ENCODE measurements around the gene HBD. TPM values are rescaled to one million over a fixed set of nuclear protein-coding genes. Genes with fewer than 3 reads are reported as not detected.

HBD gene
- total and polyA plus RNA-seq, 7 donors, result 0.17 to 6.2 (median 1.6) TPM; not detected in 4

DNA sequence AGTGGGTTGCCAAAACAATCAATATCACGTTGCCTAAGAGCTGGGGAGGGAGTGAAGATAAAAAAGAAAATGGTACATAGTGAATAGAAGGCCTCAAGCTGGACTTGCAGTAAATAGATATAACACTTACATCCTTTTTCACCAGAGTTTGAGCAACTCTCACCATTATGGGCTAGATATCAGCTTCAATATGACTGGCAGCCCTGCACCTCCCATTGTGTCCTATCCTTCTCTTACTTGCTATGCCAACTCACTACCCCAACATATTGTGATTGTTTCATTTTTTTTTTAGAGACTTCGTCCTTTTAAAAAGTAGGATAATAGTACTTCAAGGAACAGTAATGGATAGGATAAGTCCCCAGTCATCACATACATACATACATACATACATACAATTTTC, 7.9 kb upstream of the HBD start:
- ATAC-seq, result no peak
- no peaks in the 10 kb centered on the region for H3K4me1 ChIP-seq
- TF ChIP-seq, protein P1, sequence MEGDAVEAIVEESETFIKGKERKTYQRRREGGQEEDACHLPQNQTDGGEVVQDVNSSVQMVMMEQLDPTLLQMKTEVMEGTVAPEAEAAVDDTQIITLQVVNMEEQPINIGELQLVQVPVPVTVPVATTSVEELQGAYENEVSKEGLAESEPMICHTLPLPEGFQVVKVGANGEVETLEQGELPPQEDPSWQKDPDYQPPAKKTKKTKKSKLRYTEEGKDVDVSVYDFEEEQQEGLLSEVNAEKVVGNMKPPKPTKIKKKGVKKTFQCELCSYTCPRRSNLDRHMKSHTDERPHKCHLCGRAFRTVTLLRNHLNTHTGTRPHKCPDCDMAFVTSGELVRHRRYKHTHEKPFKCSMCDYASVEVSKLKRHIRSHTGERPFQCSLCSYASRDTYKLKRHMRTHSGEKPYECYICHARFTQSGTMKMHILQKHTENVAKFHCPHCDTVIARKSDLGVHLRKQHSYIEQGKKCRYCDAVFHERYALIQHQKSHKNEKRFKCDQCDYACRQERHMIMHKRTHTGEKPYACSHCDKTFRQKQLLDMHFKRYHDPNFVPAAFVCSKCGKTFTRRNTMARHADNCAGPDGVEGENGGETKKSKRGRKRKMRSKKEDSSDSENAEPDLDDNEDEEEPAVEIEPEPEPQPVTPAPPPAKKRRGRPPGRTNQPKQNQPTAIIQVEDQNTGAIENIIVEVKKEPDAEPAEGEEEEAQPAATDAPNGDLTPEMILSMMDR (IDR thresholded peaks at IDR 0.05), result no peak

DNA sequence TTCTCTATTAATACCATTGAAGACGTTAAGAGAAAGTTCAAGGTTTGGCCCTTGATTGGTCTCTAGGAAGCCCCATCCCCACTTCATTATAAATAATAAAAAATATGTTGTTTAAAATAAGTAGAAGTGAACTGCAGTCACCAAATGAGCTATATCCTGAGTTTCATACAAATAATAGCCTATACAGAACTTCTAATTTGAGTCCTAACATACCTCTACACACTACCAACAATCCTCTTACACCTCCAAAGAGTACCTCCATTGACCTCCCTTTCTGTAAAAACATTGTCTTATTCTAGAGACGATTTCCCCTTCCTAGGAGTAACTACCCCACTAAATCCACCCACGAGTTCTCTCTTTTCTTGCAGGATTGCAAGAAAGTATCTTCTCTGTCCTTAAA, 7.2 kb upstream of the HBD start:
- Histone ChIP-seq H3K4me3 (no peak overlapping the region), H3K4me1 (no peaks in the 10 kb centered on the region), H3K27ac (no peak overlapping the region), H3K9me3 (no peaks in the 10 kb centered on the region), H3K36me3 (ENCODE audit: insufficient read depth in 1 of 2, low read depth in 1 of 2) (no peaks in the 10 kb centered on the region), H3K27me3 (ENCODE audit: insufficient read depth in 3 of 3, low read length in 2 of 3) (no peaks in the 10 kb centered on the region)
- TF ChIP-seq, protein P1 (IDR thresholded peaks at IDR 0.05), result no peak
- 57 to 63% (median 62%) methylated on average over 3 of the region's 3 CpGs for WGBS, 3 donors
- DNase-seq (no peak), ATAC-seq (no peak)
- intact Hi-C loops (cut with DNase I), result no loop called here

More for the DNA sequence above, 7.9 kb upstream of the HBD start:
- Histone ChIP-seq H3K4me3 (no peak overlapping the region), H3K27me3 (ENCODE audit: insufficient read depth in 3 of 3, low read length in 2 of 3) (no peaks in the 10 kb centered on the region), H3K27ac (no peak overlapping the region), H3K9me3 (no peaks in the 10 kb centered on the region), H3K36me3 (ENCODE audit: insufficient read depth in 1 of 2, low read depth in 1 of 2) (no peaks in the 10 kb centered on the region)
- no peak for DNase-seq
- WGBS, 3 donors, result 70 to 72% (median 72%) methylated on average over 2 of the region's 2 CpGs
- intact Hi-C loops (cut with DNase I), result no loop called here

DNA sequence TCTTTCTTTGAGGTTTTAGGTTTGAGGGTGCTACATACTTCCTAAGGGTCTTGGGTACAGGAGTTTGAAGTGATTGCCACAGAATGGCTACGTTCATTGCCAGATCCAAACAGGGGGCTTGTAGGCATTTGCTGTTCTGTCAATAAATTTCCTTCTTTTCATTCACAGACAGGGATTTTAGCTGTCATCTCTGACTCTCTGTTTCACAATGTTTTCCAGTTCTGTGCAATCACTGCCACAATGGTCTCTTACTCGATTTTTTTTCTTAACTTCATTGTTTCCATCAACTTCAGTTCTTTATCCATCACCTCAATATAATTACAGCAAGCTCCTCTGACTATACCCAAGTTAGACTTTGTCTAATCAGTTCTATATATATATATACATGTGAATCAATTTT, 6.2 kb upstream of the HBD start:
- intact Hi-C loops (cut with DNase I), result no loop called here
- WGBS, 3 donors, result 52 to 65% (median 56%) methylated on average over 2 of the region's 2 CpGs
- no peaks in the 10 kb centered on the region for H3K27me3 ChIP-seq (ENCODE audit: insufficient read depth in 3 of 3, low read length in 2 of 3)
- no peak overlapping the region for H3K27ac ChIP-seq
- H3K9me3 ChIP-seq, result no peaks in the 10 kb centered on the region
- H3K36me3 ChIP-seq (ENCODE audit: insufficient read depth in 1 of 2, low read depth in 1 of 2), result no peaks in the 10 kb centered on the region
- no peak overlapping the region for H3K4me3 ChIP-seq
- DNase-seq (no peak), ATAC-seq (no peak)
- TF ChIP-seq, protein P1 (IDR thresholded peaks at IDR 0.05), result no peak
- no peaks in the 10 kb centered on the region for H3K4me1 ChIP-seq

DNA sequence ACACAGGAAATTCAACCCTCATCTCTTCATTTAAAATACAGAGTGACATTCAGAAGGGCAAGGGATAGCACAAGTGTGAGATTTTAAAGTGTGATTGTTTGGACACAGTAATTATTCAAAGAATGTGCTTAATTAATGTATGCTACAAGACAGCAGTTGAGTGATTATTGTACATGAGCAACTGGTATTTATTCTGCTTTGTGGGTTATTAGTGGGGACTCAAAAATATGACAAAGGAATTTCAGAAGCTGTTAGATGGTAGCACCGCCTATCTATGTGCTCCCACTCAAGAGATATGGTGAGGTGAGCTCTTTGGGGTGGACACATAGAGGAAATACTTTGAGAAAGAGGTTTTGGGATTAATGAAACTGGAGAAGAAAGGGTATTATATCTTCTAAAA, 5.8 kb upstream of the HBD start:
- H3K27ac ChIP-seq, result no peak overlapping the region
- no peak for DNase-seq
- no peaks in the 10 kb centered on the region for H3K4me1 ChIP-seq
- no peaks in the 10 kb centered on the region for H3K27me3 ChIP-seq (ENCODE audit: insufficient read depth in 3 of 3, low read length in 2 of 3)
- H3K9me3 ChIP-seq, result no peaks in the 10 kb centered on the region
- TF ChIP-seq, protein P1 (IDR thresholded peaks at IDR 0.05), result no peak
- no peak overlapping the region for H3K4me3 ChIP-seq
- no peak for ATAC-seq
- no peaks in the 10 kb centered on the region for H3K36me3 ChIP-seq (ENCODE audit: insufficient read depth in 1 of 2, low read depth in 1 of 2)
- intact Hi-C loops (cut with DNase I), result no loop called here
- WGBS, 3 donors, result 79 to 96% (median 81%) methylated on average over 1 of the region's 1 CpG

DNA sequence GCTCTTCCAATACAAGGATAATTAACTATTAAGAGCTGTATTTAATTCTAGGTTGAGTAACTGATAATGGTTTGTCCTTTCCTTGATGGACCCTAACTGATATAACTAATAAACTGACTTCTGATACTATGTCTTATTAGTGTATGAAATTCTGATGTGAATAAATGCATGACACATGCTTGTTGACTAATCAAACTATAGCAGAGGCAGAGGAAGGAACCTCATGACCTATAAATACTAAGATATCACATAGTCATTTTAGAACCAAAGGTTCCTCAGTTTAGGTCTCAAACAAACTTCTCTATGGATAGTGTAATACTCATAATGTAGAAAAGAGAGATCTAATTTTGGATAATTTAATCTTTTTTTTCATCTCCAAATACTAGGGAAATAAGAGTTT, 4.8 kb upstream of the HBD start:
- intact Hi-C loops (cut with DNase I), result no loop called here
- H3K27me3 ChIP-seq (ENCODE audit: insufficient read depth in 3 of 3, low read length in 2 of 3), result no peaks in the 10 kb centered on the region
- no peaks in the 10 kb centered on the region for H3K9me3 ChIP-seq
- no peaks in the 10 kb centered on the region for H3K4me1 ChIP-seq
- no peak overlapping the region for H3K4me3 ChIP-seq
- no peak for DNase-seq
- H3K36me3 ChIP-seq (ENCODE audit: insufficient read depth in 1 of 2, low read depth in 1 of 2), result no peaks in the 10 kb centered on the region
- no peak overlapping the region for H3K27ac ChIP-seq
- no peak for ATAC-seq
- TF ChIP-seq, protein P1 (IDR thresholded peaks at IDR 0.05), result no peak

Measured in psoas muscle (tissue), 8 donors.